Measurements from ENCODE around the gene SAMD4B.

DNA sequence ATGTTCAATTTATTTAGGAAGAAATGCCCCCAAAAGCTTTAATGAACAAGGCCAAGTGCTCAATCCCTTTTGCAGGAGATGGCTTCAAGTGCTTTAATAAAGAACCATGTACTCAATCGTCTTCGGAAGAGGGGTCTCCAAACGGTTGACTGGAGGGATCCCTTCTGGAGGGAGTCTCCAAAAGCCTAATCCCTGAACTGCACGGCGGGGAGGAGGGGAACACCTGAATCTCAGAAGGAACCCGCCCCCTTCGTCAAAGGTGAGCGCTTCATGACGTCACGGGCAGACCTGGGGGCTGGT, 48.2 kb downstream of the SAMD4B start:
- TF ChIP-seq, protein P1, sequence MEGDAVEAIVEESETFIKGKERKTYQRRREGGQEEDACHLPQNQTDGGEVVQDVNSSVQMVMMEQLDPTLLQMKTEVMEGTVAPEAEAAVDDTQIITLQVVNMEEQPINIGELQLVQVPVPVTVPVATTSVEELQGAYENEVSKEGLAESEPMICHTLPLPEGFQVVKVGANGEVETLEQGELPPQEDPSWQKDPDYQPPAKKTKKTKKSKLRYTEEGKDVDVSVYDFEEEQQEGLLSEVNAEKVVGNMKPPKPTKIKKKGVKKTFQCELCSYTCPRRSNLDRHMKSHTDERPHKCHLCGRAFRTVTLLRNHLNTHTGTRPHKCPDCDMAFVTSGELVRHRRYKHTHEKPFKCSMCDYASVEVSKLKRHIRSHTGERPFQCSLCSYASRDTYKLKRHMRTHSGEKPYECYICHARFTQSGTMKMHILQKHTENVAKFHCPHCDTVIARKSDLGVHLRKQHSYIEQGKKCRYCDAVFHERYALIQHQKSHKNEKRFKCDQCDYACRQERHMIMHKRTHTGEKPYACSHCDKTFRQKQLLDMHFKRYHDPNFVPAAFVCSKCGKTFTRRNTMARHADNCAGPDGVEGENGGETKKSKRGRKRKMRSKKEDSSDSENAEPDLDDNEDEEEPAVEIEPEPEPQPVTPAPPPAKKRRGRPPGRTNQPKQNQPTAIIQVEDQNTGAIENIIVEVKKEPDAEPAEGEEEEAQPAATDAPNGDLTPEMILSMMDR (conservative IDR thresholded peaks at IDR 0.05), result no peak
- no peak for TF ChIP-seq EZH2 (IDR thresholded peaks at IDR 0.05; ENCODE audit: low read depth)
